Adrenal gland (tissue), 12 donors: Measurements from ENCODE around the gene C15orf39. TPM values are rescaled to one million over a fixed set of nuclear protein-coding genes. Genes with fewer than 3 reads are reported as not detected.
"Not testable (repeated sequence)": the region's sequence is repeated elsewhere in the genome, so short reads cannot be mapped to it uniquely, and the experiment has no call there.

Experiments used
- DNase-seq, 7 donors: peaks; one replicate each; pipeline ENCODE4 v3.0.0-alpha.2; 2019 to 2020
- H3K27ac ChIP-seq, 5 donors: fragments of 200-600 bp; sonication (generic) in 4 of 5; 1 replicate in 3 of 5; 2 replicates in 2 of 5; pipeline versions ENCODE4 v1.5.1 to v1.8.0; 2016 to 2020; ENCODE audit warnings: mild to moderate bottlenecking in 1 of 5
- H3K27me3 ChIP-seq: fragments of 200-600 bp; 2 replicates; pipeline ENCODE4 v1.8.0; 2021
- H3K36me3 ChIP-seq, 2 donors: fragments of 200-600 bp; replicated peaks in 1 of 2; 1 replicate in 1 of 2; 2 replicates in 1 of 2; pipeline versions ENCODE4 v1.5.1 to v1.8.0; 2018 to 2022
- H3K4me1 ChIP-seq, 2 donors: fragments of 200-600 bp; replicated peaks in 1 of 2; 1 replicate in 1 of 2; 2 replicates in 1 of 2; pipeline versions ENCODE4 v1.5.1 to v1.8.0; 2018 to 2021
- H3K4me3 ChIP-seq, 4 donors: fragments of 200-600 bp; sonication (generic) in 3 of 4; one replicate each; pipeline ENCODE4 v1.5.1; 2016 to 2018
- H3K9me3 ChIP-seq, 3 donors: fragments of 200-600 bp; sonication (generic) in 1 of 3; replicated peaks in 1 of 3; 1 replicate in 2 of 3; 2 replicates in 1 of 3; pipeline versions ENCODE4 v1.5.1 to v1.8.0; 2016 to 2021
- CTCF ChIP-seq, 6 experiments: fragments of 450-650 bp in 4 of 6; fragments of 200-600 bp in 2 of 6; sonication (generic) in 1 of 6; IDR thresholded peaks; 1 replicate in 5 of 6; 2 replicates in 1 of 6; pipeline versions ENCODE4 v1.5.1 to v1.8.0; 2016 to 2021; ENCODE audit warnings: antibody characterized with exemption in 6 of 6, mild to moderate bottlenecking in 2 of 6, moderate library complexity in 1 of 6
- POLR2A ChIP-seq, 2 donors: fragments of 450-650 bp; IDR thresholded peaks; one replicate each; pipeline ENCODE4 v1.6.1; 2017; ENCODE audit warnings: antibody characterized with exemption in 2 of 2, mild to moderate bottlenecking in 2 of 2, moderate library complexity in 1 of 2
- WGBS, 4 donors: extraction: QIAGEN DNeasy Blood & Tissue Kit in 2 of 4; methylation state at CpG; one replicate each; pipeline versions ENCODE4 v1.1.5 to v1.1.7; 2013 to 2017; 5-methylcytosine and 5-hydroxymethylcytosine counted together
- intact Hi-C, 2 donors: fragments of 100-400 bp; cut with DNase I; formaldehyde crosslinking; loops; one replicate each; pipeline versions ENCODE4 v1.14.1 to v1.15.0; 2022 to 2023
- polyA plus RNA-seq, 3 donors: library from polyadenylated mRNA; stranded (reverse); fragments of 200-250 nt in 2 of 3; fragments of 350-450 nt in 1 of 3; fragmentation: Illumina TruSeq in 1 of 3; extraction: RNeasy Lipid Tissue Mini Kit (QIAGEN cat#74804) in 1 of 3; gene quantifications; one replicate each; pipeline ENCODE4 v1.2.3, GENCODE V29; 2013 to 2014
- total RNA-seq, 9 donors: library from RNA; depleted of rRNA in 4 of 9; stranded (reverse); fragments of >200 nt in 4 of 9; fragments of 120-200 nt in 1 of 9; fragmentation: NEBNext Ultra II Directional in 1 of 9; extraction: Animal tissue kit (Norgen Biotek cat#: 25700) in 1 of 9; gene quantifications; one replicate each; pipeline versions ENCODE4 v1.1.0 to v1.2.4, GENCODE V29; 2013 to 2023
- donor health status: healthy with polysubstance abuse.
- donor health status: Bipolar disorder and iron deficiency.
- donor health status: DM: yes; HTN: yes; CAD: no.
- donor health status: DM: no; HTN: no; CAD: no.
- donor health status: DM: no; HTN: no; CAD: no.
- donor health status: DM: yes; HTN: yes; CAD: no.

The C15orf39 gene
- total and polyA plus RNA-seq, 12 donors = 5.6 to 50.6 (median 29.8) TPM

GRCh38 chr15:75225951-75226732, 24.5 kb downstream of the C15orf39 start:
- H3K27ac ChIP-seq = no peak overlapping the region
- TF ChIP-seq POLR2A (IDR thresholded peaks at IDR 0.05) = no peak
- TF ChIP-seq CTCF (IDR thresholded peaks at IDR 0.05) = no peak
- no peaks in the 10 kb centered on the region for H3K36me3 ChIP-seq
- 87 to 95% (median 93%) methylated on average over 10 to 16 of the region's 16 CpGs for WGBS, 4 donors
- intact Hi-C loops = no loop called here
- H3K4me1 ChIP-seq = no peaks in the 10 kb centered on the region
- no peaks in the 10 kb centered on the region for H3K27me3 ChIP-seq
- DNase-seq = peak in 1 of 7 donors; percentile 5
- H3K9me3 ChIP-seq = no peaks in the 10 kb centered on the region
- H3K4me3 ChIP-seq = no peak overlapping the region

GRCh38 chr15:75227112-75227511, 25.4 kb downstream of the C15orf39 start:
- H3K27ac ChIP-seq, H3K27me3 ChIP-seq, H3K36me3 ChIP-seq, intact Hi-C loops, H3K4me3 ChIP-seq, H3K4me1 ChIP-seq, H3K9me3 ChIP-seq: not testable (repeated sequence)
- WGBS, 4 donors = 87 to 93% (median 91%) methylated on average over 7 of the region's 7 CpGs
- peak in 2 of 7 donors; percentile 1 to 3 for DNase-seq

GRCh38 chr15:75227663-75228280, 26.1 kb downstream of the C15orf39 start:
- TF ChIP-seq CTCF (IDR thresholded peaks at IDR 0.05) (no peak), POLR2A (IDR thresholded peaks at IDR 0.05) (no peak)
- no peak overlapping the region for H3K4me3 ChIP-seq
- no peaks in the 10 kb centered on the region for H3K27me3 ChIP-seq
- no peak overlapping the region for H3K27ac ChIP-seq
- H3K4me1 ChIP-seq = no peaks in the 10 kb centered on the region
- H3K9me3 ChIP-seq = no peaks in the 10 kb centered on the region
- DNase-seq = peak in 2 of 7 donors; percentile 2 to 7
- intact Hi-C loops = no loop called here
- no peaks in the 10 kb centered on the region for H3K36me3 ChIP-seq
- 88 to 95% (median 89%) methylated on average over 8 to 13 of the region's 13 CpGs for WGBS, 4 donors

- TF ChIP-seq CTCF (IDR thresholded peaks at IDR 0.05) = no peak
- TF ChIP-seq POLR2A (IDR thresholded peaks at IDR 0.05) = no peak
- DNase-seq = peak in 2 of 7 donors; percentile 5 to 9
- Histone ChIP-seq H3K4me3 (no peak overlapping the region), H3K36me3 (no peaks in the 10 kb centered on the region), H3K4me1 (no peaks in the 10 kb centered on the region), H3K9me3 (no peaks in the 10 kb centered on the region), H3K27ac (no peak overlapping the region), H3K27me3 (no peaks in the 10 kb centered on the region)
- intact Hi-C loops = no loop called here
- WGBS, 4 donors = 72 to 94% (median 84%) methylated on average over 3 to 9 of the region's 9 CpGs
Measured at GRCh38 chr15:75228787-75229186, 27.1 kb downstream of the C15orf39 start.
